CD14-positive monocyte (primary cell): ENCODE results near the gene OR2T12. TPM values are rescaled to one million over a fixed set of nuclear protein-coding genes. Genes with fewer than 3 reads are reported as not detected.

Source experiments
- DNase-seq, 3 donors: peaks; one replicate each; pipeline ENCODE4 v3.0.0-alpha.2; 2011 to 2022
- H2AFZ ChIP-seq: 2 replicates; pipeline ENCODE4 v1.6.0; 2012; ENCODE audit warnings: mild to moderate bottlenecking, low read depth, low read length, inconsistent platforms; ENCODE audit not compliant: insufficient read depth, poor library complexity, severe bottlenecking
- H3K27ac ChIP-seq, 2 donors: 1 replicate in 1 of 2; 2 replicates in 1 of 2; pipeline ENCODE4 v1.5.1; 2012 to 2013; ENCODE audit warnings: low read length in 2 of 2, control low read depth in 1 of 2, inconsistent platforms in 1 of 2, low read depth in 1 of 2, mild to moderate bottlenecking in 1 of 2
- H3K27me3 ChIP-seq, 2 donors: one replicate each; pipeline versions ENCODE4 v1.6.0 to v1.6.1; 2011 to 2013; ENCODE audit warnings: low read length in 2 of 2; ENCODE audit not compliant: control insufficient read depth in 2 of 2, insufficient read depth in 2 of 2
- H3K36me3 ChIP-seq, 2 donors: replicated peaks in 1 of 2; 1 replicate in 1 of 2; 2 replicates in 1 of 2; pipeline versions ENCODE4 v1.5.1 to v1.6.1; 2012 to 2013; ENCODE audit warnings: low read length in 2 of 2, control low read depth in 1 of 2, inconsistent platforms in 1 of 2, mild to moderate bottlenecking in 1 of 2; ENCODE audit not compliant: insufficient read depth in 2 of 2, control insufficient read depth in 1 of 2
- H3K4me1 ChIP-seq, 2 donors: 1 replicate in 1 of 2; 2 replicates in 1 of 2; pipeline versions ENCODE4 v1.5.1 to v1.6.1; 2012 to 2013; ENCODE audit warnings: low read length in 2 of 2, control low read depth in 1 of 2, inconsistent platforms in 1 of 2, mild to moderate bottlenecking in 1 of 2, moderate library complexity in 1 of 2; ENCODE audit not compliant: insufficient read depth in 2 of 2, control insufficient read depth in 1 of 2
- H3K4me2 ChIP-seq: replicated peaks from 2 replicates; pipeline ENCODE3; 2012; ENCODE audit warnings: low read length, moderate library complexity, mild to moderate bottlenecking; ENCODE audit not compliant: poor library complexity, severe bottlenecking; ENCODE audit errors: extremely low read depth
- H3K4me3 ChIP-seq, 3 experiments: fragments of 200-600 bp in 1 of 3; sonication (generic) in 1 of 3; replicated peaks in 1 of 3; 1 replicate in 2 of 3; 2 replicates in 1 of 3; pipeline ENCODE4 v1.5.1; 2011 to 2013; ENCODE audit warnings: low read length in 3 of 3, mild to moderate bottlenecking in 3 of 3, control low read depth in 2 of 3, low read depth in 2 of 3, inconsistent platforms in 1 of 3, moderate library complexity in 1 of 3
- H3K79me2 ChIP-seq: 2 replicates; pipeline ENCODE4 v1.6.0; 2012; ENCODE audit warnings: mild to moderate bottlenecking, control low read depth, inconsistent platforms, low read length, moderate library complexity; ENCODE audit not compliant: insufficient read depth
- H3K9ac ChIP-seq: 2 replicates; pipeline ENCODE4 v1.6.0; 2017; ENCODE audit warnings: low read length, mild to moderate bottlenecking; ENCODE audit not compliant: insufficient read depth, poor library complexity, severe bottlenecking
- H3K9me3 ChIP-seq, 2 donors: replicated peaks in 1 of 2; 1 replicate in 1 of 2; 2 replicates in 1 of 2; pipeline versions ENCODE4 v1.5.1 to v1.6.1; 2012 to 2013; ENCODE audit warnings: low read length in 2 of 2, control low read depth in 1 of 2; ENCODE audit not compliant: control insufficient read depth in 1 of 2, insufficient read depth in 1 of 2
- H4K20me1 ChIP-seq: 2 replicates; pipeline ENCODE4 v1.6.0; 2012; ENCODE audit warnings: mild to moderate bottlenecking, low read length, control low read depth, moderate library complexity; ENCODE audit not compliant: insufficient read depth
- H3K27ac Mint-ChIP-seq, 7 donors: one replicate each; pipeline ENCODE4 v1.8.0; 2020; ENCODE audit warnings: mild to moderate bottlenecking in 7 of 7, mixed read lengths in 7 of 7, moderate library complexity in 6 of 7, inconsistent platforms in 2 of 7
- H3K27me3 Mint-ChIP-seq, 3 donors: one replicate each; pipeline ENCODE4 v1.8.0; 2021 to 2022; ENCODE audit warnings: low read depth in 3 of 3, mild to moderate bottlenecking in 3 of 3, mixed read lengths in 3 of 3, moderate library complexity in 3 of 3, inconsistent platforms in 1 of 3
- H3K36me3 Mint-ChIP-seq, 2 donors: one replicate each; pipeline ENCODE4 v1.8.0; 2020; ENCODE audit warnings: mixed read lengths in 2 of 2, inconsistent platforms in 1 of 2, mild to moderate bottlenecking in 1 of 2
- H3K4me1 Mint-ChIP-seq: one replicate; pipeline ENCODE4 v1.8.0; 2020; ENCODE audit warnings: mild to moderate bottlenecking, mixed read lengths
- H3K4me3 Mint-ChIP-seq, 2 donors: one replicate each; pipeline ENCODE4 v1.8.0; 2020; ENCODE audit warnings: mild to moderate bottlenecking in 2 of 2, mixed read lengths in 2 of 2, moderate library complexity in 1 of 2
- H3K9me3 Mint-ChIP-seq, 7 donors: one replicate each; pipeline ENCODE4 v1.8.0; 2020 to 2022; ENCODE audit warnings: mixed read lengths in 7 of 7, mild to moderate bottlenecking in 6 of 7, moderate library complexity in 6 of 7, inconsistent platforms in 2 of 7
- WGBS: methylation state at CpG from one replicate; pipeline ENCODE4 v1.1.5; 2013; ENCODE audit warnings: missing lambda C conversion rate; ENCODE audit not compliant: insufficient coverage; 5-methylcytosine and 5-hydroxymethylcytosine counted together
- intact Hi-C, 2 donors: fragments of 100-400 bp; cut with micrococcal nuclease; formaldehyde crosslinking; loops; one replicate each; pipeline versions ENCODE4 v1.15.0 to v1.15.1; 2023
- polyA plus RNA-seq, 3 donors: library from polyadenylated mRNA; depleted of rRNA in 1 of 3; unstranded in 2 of 3; stranded (reverse) in 1 of 3; fragments of 300-500 nt in 2 of 3; fragments of >200 nt in 1 of 3; fragmentation: Illumina TruSeq in 2 of 3; gene quantifications; 1 replicate in 2 of 3; 2 replicates in 1 of 3; pipeline ENCODE4 v1.2.3, GENCODE V29; 2012 to 2021
- TF ChIP-seq, protein P1 (sequence below): fragments of 200-600 bp; IDR thresholded peaks from one replicate; pipeline ENCODE4 v1.8.0; 2022; ENCODE audit warnings: antibody characterized with exemption, mild to moderate bottlenecking

OR2T12 gene
- polyA plus RNA-seq, 3 donors, result not detected

DNA sequence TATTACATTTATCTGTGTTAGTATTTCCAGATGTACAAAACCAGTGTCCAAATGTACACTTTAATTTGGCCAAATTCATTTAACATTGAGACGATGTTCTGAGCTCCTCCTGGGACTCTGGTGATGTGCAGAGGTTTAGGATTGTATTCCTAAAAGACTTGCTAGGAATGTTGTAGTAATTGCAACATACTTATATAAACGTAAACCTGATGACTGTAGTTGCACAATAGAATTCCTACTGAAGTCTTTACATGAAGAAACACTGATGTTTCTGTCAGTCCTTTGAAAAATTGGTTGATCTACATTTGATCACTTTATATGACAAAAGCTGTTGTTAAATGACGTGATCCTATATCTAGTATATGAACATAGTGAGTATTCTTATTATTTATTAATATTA lies 40.2 kb upstream of the OR2T12 start:
- Histone ChIP-seq H3K4me2 (no peak overlapping the region), H3K9ac (no peak overlapping the region), H3K27ac (no peak overlapping the region), H3K4me3 (no peak overlapping the region), H3K9me3 (peaks cover 0 to 4% of the 10 kb centered on the region in 2 donors), H2AFZ (no peak overlapping the region), H3K79me2 (no peaks in the 10 kb centered on the region), H3K4me1 (no peaks in the 10 kb centered on the region), H3K36me3 (no peaks in the 10 kb centered on the region), H3K27me3 (no peaks in the 10 kb centered on the region), H4K20me1 (no peaks in the 10 kb centered on the region)
- H3K27me3 Mint-ChIP-seq, result peaks cover 0 to 1% (median 0%) of the 10 kb centered on the region in 3 donors
- no peaks in the 10 kb centered on the region for H3K36me3 Mint-ChIP-seq
- no peak overlapping the region for H3K4me3 Mint-ChIP-seq
- peaks cover 0 to 7% (median 1%) of the 10 kb centered on the region in 7 donors for H3K9me3 Mint-ChIP-seq
- TF ChIP-seq, protein P1, sequence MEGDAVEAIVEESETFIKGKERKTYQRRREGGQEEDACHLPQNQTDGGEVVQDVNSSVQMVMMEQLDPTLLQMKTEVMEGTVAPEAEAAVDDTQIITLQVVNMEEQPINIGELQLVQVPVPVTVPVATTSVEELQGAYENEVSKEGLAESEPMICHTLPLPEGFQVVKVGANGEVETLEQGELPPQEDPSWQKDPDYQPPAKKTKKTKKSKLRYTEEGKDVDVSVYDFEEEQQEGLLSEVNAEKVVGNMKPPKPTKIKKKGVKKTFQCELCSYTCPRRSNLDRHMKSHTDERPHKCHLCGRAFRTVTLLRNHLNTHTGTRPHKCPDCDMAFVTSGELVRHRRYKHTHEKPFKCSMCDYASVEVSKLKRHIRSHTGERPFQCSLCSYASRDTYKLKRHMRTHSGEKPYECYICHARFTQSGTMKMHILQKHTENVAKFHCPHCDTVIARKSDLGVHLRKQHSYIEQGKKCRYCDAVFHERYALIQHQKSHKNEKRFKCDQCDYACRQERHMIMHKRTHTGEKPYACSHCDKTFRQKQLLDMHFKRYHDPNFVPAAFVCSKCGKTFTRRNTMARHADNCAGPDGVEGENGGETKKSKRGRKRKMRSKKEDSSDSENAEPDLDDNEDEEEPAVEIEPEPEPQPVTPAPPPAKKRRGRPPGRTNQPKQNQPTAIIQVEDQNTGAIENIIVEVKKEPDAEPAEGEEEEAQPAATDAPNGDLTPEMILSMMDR, result no peak
- WGBS, result no CpG with 5 or more reads among the region's 3 CpGs
- H3K27ac Mint-ChIP-seq, result no peak overlapping the region
- DNase-seq, result no peak
- no peaks in the 10 kb centered on the region for H3K4me1 Mint-ChIP-seq
- intact Hi-C loops, result no loop called here

DNA sequence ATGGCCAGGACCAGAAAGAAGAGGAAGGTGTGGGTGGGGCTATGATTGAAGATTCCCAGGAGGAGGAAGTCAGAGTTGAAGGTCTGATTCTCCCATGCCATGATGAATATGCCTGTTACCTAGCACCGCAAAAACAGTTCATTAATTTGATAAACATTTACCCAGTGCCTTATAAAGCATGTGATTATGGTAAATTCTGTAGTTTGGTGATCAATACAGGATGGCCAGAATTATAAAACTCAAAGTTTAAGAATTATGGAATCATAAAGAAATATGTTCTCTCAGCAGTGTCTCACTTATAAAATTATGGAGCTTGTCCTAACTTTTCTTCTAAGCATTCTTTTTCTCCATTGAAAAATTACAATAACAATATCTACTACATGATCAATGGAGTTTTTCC lies 21.2 kb upstream of the OR2T12 start, which contains the start of gene OR2M7:
Gene OR2M7, minus strand, starts transcription at position 101 of the 400 bp plus-strand sequence. Its CDS starts 0 bp downstream, at position 101.
- Histone ChIP-seq H3K4me2 (no peak within 1 kb of the TSS), H2AFZ (no peak within 1 kb of the TSS), H3K9me3 (no peaks in the 10 kb centered on the region), H3K9ac (no peak within 1 kb of the TSS), H4K20me1 (no peaks in the 10 kb centered on the region), H3K27me3 (no peaks in the 10 kb centered on the region), H3K4me1 (no peaks in the 10 kb centered on the region), H3K27ac (no peak within 1 kb of the TSS), H3K36me3 (no peaks in the 10 kb centered on the region), H3K4me3 (no peak within 1 kb of the TSS), H3K79me2 (no peaks in the 10 kb centered on the region)
- Mint-ChIP-seq H3K4me3 (no peak within 1 kb of the TSS), H3K27me3 (peaks cover 0 to 2% (median 0%) of the 10 kb centered on the region in 3 donors), H3K4me1 (no peaks in the 10 kb centered on the region), H3K9me3 (peaks cover 0 to 7% (median 3%) of the 10 kb centered on the region in 7 donors), H3K27ac (peak within 1 kb of the TSS in 1 of 7 donors; percentile 27), H3K36me3 (no peaks in the 10 kb centered on the region)
- DNase-seq, result no peak
- WGBS, result no CpG with 5 or more reads among the region's 1 CpG
- TF ChIP-seq, protein P1, result no peak
- intact Hi-C loops, result no loop called here
